ELR (cell line): ENCODE results near the gene ORAI3.

Experiments used
- DNase-seq: peaks from one replicate; pipeline ENCODE4 v3.0.0-alpha.2; 2015; ENCODE audit warnings: low read depth

ORAI3 gene

DNA sequence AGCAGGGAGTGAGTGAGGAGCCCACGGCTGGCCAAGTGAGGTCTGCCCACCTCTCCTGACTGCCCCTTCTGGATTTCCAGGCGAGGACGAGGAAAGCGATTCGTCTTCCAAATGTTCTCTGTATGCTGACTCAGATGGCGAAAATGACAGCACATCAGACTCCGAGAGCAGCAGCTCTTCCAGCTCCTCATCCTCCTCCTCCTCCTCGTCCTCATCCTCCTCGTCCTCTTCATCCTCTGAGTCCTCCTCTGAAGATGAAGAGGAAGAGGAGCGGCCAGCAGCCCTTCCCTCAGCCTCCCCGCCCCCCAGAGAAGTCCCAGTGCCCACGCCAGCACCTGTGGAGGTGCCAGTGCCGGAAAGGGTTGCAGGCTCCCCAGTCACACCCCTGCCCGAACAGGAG, 22.4 kb downstream of the ORAI3 start:
- no peak for DNase-seq

DNA sequence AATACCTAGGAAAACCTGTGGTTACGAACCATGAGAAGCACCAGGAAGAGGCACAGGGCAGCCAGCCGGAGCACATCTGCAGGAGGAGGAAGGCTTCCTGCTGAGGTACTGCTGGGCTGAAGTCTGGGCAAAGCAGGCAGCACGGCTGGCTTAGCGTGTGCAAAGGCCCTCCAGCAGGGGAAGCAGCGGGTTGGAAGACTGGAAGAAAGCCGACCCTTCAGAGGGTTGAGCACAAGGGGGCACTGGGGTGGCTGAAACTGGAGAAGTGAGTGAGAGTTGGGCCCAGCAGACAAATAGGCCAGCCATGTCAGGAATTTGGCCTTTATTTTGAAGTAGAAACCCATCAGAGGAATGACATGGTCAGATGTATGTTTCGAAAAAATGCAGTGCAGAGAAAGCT, 24.0 kb downstream of the ORAI3 start:
- peak; percentile 51 for DNase-seq

DNA sequence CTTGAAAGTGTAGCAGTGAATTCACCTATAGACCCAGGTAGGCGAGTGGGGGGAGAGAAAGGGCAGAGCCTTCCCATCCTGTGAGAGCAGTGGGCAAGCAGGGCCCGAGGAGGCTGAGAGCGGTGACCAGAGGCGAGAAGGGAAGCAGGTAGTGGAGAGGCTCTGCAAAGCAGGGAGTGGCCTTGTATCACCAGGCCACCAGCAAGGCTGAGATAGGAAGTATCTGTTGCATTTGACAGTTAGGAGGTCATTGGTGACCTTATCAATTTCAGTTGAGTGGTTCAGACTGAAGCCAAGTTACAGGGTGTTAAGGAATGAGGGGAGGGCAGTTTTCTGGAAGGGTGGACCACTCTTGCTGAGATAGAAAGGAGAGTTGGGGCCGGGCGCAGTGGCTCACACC, 25.5 kb downstream of the ORAI3 start:
- no peak for DNase-seq

DNA sequence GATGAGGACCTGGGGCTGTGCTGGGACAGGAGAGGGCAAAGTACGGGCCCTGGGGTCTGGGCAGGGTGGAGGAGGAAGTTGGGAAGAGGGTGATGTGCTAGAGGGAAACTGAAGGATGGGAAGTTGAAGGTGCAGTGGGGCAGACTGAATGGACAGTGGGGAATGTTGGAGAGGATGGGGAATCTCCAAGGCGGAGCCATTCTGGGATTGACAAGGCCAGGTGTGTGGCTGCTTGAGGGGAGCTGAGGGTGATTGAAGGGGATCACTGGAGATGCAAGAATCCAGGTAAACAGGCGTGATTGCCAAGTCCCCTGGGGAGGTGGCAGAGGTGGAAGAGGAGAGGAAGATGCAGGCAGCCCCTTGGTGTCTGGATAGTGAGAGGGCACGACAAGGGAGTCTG, 27.6 kb downstream of the ORAI3 start:
- no peak for DNase-seq

DNA sequence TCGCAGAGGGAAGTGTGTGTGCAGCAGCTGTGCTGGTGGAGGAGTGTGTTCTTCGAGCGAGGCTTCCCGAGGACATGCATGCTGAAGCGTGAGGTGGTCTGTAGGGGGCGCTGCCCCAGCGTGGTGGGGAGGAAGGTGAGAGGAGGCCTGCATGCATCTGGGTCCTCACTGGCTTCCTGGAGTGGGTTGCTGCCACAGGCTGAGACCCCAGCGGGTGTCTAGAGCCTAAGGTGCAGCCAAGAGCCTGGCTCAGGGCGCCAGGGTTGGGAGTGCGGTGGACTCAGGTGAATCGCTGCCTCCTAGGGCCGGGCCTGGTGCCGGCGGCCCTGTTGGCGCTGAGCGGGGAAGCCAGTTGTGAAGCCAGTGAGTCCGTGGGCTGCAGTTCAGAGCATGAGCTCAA, 28.6 kb downstream of the ORAI3 start:
- DNase-seq: peak; percentile 36

DNA sequence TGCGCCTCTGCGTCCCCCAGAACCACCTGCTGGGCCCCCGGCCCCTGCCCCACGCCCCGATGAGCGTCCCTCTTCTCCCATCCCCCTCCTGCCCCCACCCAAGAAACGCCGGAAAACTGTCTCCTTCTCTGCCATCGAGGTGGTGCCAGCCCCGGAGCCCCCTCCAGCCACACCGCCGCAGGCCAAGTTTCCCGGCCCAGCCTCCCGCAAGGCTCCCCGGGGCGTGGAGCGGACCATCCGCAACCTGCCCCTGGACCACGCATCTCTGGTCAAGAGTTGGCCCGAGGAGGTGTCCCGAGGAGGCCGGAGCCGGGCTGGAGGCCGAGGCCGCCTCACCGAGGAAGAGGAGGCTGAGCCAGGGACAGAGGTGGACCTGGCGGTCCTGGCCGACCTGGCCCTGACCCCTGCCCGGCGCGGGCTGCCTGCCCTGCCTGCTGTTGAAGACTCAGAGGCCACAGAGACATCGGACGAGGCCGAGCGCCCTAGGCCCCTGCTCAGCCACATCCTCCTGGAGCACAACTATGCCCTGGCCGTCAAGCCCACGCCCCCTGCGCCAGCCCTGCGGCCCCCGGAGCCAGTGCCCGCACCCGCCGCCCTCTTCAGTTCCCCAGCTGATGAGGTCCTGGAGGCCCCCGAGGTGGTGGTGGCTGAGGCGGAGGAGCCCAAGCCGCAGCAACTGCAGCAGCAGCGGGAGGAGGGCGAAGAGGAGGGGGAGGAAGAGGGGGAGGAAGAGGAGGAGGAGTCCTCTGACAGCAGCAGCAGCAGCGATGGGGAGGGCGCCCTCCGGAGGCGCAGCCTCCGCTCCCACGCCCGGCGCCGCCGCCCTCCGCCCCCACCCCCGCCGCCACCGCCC, 30.5 kb downstream of the ORAI3 start:
- no peak for DNase-seq

DNA sequence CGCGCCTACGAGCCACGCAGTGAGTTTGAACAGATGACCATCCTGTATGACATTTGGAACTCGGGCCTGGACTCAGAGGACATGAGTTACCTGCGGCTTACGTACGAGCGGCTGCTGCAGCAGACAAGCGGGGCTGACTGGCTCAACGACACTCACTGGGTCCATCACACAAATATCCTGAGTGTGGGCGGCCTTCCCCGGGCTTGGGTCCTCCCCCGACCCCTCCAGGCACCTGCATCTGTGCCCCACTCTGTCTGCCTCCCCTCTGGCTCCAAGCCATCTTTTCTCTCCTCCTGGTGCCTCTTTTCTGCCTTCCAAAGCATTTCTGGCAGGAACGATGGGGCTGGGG, 31.1 kb downstream of the ORAI3 start:
- no peak for DNase-seq

DNA sequence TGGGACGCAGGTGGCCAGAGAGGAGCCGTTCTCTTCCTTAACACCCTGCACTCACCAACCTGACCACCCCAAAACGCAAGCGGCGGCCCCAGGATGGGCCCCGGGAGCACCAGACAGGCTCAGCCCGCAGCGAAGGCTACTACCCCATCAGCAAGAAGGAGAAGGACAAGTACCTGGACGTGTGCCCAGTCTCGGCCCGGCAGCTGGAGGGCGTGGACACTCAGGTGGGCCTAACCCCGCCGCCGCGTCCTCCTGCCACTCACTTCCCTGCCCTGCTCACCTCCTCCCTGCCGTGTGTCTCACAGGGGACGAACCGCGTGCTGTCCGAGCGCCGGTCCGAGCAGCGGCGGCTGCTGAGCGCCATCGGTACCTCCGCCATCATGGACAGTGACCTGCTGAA, 31.6 kb downstream of the ORAI3 start:
- no peak for DNase-seq

DNA sequence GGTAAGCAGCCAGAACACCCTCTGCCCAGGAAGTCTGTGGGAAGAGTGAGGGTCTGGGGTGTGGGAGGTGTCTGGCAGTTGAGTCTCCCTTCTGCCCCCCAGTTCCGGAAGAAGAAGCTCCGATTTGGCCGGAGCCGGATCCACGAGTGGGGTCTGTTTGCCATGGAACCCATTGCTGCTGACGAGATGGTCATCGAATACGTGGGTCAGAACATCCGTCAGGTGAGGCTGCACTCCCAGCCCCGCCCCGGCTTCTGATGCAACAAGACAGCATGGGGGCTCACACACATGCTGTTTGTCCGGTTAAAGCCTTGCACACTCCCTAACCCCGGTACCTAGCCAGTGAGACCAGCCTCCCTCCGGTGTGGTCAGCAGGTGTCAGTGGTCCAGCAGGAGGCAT, 32.1 kb downstream of the ORAI3 start:
- no peak for DNase-seq

DNA sequence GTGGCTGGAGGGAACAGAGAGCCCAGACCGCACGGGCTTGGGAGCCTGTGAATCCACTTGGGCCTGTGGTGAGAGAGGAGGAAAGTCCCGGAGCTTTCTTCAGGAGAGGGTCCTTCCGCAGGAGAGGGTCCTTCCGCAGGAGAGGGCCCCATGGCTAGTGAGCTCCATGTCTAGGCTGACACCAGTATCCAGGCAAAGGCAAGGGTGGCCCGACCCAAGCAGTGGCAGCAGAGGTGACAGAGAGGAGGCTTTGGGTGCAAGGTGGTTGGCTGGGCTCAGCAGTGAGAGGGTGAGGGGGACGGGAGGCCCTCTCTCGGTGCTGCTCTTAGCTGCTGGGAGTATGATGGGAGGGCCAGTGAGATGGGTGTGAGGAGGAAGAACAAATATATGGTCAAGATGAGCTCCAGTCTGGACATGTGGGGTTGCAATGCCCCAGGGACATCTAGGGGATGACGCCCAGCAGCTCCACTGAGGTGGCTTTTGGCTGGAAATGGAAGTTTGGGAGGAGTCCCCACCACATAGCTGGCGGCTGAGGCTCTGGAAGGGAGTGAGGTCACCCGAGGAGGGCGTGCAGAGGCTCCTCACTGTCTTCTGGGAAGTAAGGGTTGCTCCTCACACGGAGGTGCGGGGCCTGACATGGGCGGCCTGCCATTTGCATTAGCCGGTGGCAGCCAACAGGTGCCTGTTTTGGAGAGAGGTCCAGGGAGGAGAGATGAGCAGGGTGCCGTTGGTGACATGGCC, 33.9 kb downstream of the ORAI3 start:
- DNase-seq: no peak

DNA sequence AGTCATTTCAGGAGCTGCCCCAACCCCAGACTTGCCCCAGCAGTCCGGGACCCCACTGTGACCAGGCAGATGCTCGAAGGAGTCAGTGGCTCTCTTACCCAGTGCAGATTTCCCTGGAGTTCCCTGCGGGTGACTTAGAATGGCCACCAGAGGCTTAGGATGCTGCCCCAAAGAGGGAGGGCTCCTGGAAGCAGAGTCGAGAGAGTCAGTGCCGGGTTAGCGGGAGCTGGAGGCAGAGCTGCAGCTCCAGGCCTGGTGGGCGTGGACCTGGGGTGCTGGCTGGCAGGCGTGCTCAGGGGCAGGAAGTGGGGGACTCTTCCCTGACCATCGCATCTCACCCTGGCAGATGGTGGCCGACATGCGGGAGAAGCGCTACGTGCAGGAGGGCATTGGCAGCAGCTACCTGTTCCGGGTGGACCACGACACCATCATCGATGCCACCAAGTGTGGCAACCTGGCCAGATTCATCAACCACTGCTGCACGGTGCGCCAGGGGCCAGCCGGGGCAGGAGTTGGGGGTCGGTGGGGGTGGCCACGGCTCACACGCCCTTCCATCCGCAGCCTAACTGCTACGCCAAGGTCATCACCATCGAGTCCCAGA, 34.5 kb downstream of the ORAI3 start:
- DNase-seq: peak; percentile 36

DNA sequence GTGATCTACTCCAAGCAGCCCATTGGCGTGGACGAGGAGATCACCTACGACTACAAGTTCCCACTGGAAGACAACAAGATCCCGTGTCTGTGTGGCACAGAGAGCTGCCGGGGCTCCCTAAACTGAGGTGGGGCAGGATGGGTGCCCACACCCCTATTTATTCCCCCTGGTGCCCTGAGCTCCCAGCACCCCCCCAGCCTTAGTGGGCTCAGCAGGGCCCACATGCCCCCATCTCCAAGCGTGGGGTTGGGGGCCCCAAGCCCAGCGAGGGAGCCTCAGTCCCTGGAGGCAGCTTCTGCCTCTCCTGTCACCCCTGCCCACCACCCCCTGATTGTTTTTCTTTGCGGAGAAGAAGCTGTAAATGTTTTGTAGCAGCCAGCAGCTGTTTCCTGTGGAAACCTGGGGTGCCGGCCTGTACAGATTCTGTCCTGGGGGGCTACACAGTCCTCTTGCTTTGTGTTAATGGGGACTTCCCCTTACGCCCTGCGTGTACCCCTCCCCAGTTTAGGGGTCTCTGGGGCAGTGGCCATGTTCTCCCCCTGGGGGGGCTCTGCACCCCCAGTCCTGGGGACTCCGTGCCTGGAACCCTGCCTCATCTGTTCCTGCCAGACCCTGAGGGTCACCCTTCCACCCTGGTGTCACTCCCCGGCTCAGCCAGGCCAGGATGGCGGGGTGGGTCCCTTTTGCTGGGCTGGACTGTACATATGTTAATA, 35.2 kb downstream of the ORAI3 start:
- no peak for DNase-seq

DNA sequence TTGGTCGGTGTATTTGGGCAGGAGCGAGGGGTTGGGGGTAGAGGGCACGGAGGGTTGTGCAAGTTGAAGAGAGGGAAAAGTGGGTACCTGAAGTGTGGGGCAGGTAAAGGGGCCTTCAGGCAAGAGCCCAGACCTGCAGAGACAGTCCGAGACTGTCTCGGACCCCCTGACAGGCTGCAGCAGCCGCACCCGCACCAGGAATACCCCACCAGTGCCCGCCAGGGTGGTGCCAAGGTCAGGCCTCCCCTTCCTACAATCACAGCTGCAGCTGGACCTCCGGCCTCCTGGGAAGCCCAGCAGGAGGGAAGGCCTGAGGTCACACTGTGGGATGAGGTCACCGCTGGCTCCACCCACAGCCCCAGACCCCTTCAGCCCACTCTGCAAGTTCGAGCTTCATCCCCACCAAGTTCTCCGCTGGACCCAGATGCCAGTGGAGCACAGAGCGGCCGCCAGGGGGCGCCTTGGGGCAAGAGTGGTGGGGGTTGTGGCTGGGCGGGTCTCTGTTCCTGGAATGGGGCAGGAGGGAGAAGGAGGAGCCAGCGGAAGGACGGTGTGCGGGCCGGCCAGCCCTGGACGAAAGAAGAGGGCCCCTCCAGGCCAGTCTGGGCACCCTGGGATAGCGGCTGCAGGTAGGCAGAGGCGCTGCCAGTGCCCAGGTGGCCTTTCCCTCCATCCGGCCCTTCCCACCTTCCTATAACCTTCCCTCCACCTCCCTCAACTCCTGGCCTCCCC, 36.0 kb downstream of the ORAI3 start, which contains the start of gene HSD3B7:
HSD3B7 (plus strand) TSS at position 539 of the 732 bp plus-strand sequence. CDS start 452 bp downstream, outside the sequence.
- peak; percentile 86 for DNase-seq

DNA sequence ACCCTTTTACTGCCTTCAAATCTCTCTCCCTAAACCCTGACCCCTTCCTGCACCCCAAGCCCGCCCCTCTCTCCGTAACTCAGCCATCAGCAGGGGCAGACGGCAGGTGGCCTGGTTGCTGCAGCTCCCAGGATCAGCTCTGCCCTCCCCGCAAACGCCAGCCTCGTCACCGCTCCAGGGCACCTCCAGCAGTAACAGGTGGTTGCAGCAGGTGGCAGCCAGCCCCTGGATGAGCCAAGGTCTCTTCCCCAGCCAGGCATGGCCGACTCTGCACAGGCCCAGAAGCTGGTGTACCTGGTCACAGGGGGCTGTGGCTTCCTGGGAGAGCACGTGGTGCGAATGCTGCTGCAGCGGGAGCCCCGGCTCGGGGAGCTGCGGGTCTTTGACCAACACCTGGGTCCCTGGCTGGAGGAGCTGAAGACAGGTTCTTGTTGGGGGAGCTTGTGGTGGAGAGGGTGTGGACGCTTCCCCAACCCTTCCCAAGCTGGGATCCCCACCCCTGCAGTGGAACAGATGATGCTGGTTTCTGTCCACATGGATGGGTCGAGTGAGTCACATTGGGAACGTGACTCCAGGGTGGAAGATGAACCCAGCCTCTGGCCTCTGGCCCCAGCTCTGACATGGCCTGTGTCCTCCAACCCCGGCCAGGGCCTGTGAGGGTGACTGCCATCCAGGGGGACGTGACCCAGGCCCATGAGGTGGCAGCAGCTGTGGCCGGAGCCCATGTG, 36.7 kb downstream of the ORAI3 start:
- DNase-seq: peak; percentile 53

DNA sequence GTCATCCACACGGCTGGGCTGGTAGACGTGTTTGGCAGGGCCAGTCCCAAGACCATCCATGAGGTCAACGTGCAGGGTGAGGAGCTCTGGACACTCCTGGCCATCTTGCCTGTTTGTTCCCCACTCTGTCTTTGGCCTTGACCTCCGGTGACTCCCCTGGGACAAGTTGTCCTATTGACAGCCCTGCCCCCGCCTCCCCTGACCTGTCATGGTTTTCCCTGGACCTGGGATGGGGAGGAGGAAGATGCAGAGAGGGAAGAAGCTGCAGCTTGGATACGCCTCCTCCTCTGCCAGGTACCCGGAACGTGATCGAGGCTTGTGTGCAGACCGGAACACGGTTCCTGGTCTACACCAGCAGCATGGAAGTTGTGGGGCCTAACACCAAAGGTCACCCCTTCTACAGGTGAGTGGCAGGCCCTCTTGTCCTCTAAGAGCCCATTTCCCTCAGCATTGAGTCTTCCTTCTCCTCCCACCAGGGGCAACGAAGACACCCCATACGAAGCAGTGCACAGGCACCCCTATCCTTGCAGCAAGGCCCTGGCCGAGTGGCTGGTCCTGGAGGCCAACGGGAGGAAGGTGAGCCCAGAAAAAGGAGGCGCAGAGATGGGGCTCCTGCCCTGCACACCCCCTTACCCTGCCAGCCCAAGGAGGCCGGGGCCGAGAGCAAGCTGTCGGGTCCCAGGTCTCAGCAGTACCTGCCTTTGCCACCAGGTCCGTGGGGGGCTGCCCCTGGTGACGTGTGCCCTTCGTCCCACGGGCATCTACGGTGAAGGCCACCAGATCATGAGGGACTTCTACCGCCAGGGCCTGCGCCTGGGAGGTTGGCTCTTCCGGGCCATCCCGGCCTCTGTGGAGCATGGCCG, 37.5 kb downstream of the ORAI3 start:
- DNase-seq: no peak

DNA sequence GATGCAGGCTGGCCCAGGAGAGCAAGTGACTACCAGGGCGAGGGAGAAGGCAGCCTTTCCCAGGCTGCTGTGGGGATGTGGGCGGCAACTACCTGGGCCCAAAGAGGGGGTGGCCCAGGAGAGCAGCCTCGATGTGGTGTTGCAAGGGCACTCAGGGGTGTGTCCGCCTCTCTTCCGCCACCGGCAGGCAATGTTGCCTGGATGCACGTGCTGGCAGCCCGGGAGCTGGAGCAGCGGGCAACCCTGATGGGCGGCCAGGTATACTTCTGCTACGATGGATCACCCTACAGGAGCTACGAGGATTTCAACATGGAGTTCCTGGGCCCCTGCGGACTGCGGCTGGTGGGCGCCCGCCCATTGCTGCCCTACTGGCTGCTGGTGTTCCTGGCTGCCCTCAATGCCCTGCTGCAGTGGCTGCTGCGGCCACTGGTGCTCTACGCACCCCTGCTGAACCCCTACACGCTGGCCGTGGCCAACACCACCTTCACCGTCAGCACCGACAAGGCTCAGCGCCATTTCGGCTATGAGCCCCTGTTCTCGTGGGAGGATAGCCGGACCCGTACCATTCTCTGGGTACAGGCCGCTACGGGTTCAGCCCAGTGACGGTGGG, 38.8 kb downstream of the ORAI3 start:
- no peak for DNase-seq

DNA sequence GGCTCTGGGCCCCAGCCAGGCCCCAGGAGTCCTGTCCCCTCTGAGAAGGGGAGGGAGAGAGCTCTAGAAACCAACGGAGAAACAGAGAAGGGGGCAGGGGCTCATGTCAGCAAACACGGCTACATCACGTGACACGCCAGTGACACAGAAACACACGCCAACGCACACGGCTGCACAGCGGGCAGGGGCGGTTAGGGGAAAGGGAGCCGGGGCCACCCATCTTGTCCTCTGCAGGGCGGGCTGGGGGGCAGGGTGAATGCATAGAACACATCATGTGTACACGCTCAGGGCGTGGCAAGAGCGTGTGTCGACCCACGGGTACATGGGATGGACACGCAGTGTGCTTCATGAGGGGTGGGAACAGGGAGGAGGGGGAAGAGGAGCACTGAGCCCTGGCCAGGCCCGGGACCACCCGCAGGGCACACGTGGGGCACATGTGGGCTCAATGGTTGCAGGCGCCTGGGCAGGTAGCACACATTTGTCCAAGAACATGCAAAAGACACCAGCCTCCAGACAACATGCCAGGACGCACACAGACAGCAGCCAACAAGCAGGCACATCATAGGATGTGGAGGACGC, 40.7 kb downstream of the ORAI3 start:
- DNase-seq: no peak

DNA sequence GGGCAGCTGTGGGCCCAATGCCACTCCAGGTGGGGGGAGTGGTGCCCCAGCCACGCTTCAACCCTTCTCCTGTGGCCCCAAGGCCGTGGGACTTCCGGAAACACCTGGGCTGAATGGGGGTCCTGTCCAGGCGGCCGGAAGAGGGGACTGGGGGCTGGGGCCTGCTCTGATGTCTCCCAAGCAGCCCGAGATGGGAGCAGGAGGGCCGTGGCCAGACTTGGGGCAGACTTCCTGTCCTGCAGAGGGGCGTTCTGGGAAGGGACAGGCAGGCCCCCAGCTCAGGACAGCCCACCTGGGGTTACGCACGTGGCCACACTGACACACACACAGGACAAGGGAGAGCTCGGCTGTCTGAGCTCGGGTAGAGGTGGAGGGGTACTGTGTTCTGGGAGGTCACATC, 41.2 kb downstream of the ORAI3 start:
- no peak for DNase-seq

DNA sequence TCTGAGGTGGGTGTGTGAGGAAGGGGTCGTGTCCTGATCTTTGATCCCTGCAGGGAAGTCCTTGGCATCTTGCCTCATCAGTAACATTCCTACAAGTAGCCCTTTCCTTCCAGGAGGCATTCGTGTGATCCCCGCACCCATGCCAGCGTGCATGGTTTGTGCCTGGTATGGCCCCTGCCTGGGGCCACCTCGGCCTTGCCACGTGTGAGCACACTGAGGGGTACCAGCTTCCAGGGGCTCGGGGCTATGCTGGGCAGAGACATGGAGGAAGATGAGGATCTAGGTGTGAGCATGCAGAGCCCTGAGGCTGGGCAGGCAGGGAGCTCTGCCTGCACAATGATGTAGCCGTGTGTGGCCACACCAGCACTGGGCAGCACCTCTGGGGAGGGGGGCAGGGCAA, 42.2 kb downstream of the ORAI3 start:
- DNase-seq: no peak
